Stimulated activated naive CD8-positive, alpha-beta T cell treated with anti-CD3 and anti-CD28 coated beads, Interleukin-15, Interleukin-2, amounts not matched to agents 100 ng/mL and 50 ng/mL, for 24 hours (primary cell): ENCODE data around the gene CPN1.

Experiments
- H3K27ac Mint-ChIP-seq: one replicate; pipeline ENCODE4 v1.8.0; 2021; ENCODE audit warnings: mild to moderate bottlenecking, mixed read lengths
- H3K27me3 Mint-ChIP-seq: one replicate; pipeline ENCODE4 v1.8.0; 2021; ENCODE audit warnings: mixed read lengths
- H3K36me3 Mint-ChIP-seq: one replicate; pipeline ENCODE4 v1.8.0; 2021; ENCODE audit warnings: low read depth, mixed read lengths
- H3K4me1 Mint-ChIP-seq: one replicate; pipeline ENCODE4 v1.8.0; 2021; ENCODE audit warnings: low read depth, mixed read lengths
- H3K4me3 Mint-ChIP-seq: one replicate; pipeline ENCODE4 v1.8.0; 2021; ENCODE audit warnings: mild to moderate bottlenecking, mixed read lengths
- H3K9me3 Mint-ChIP-seq: one replicate; pipeline ENCODE4 v1.8.0; 2021; ENCODE audit warnings: mixed read lengths

The CPN1 gene

GRCh38 chr10:100000109-100000644 lies 81.5 kb downstream of the CPN1 start:
- H3K4me3 Mint-ChIP-seq: no peak overlapping the region
- H3K4me1 Mint-ChIP-seq: peaks cover 8% of the 10 kb centered on the region
- H3K36me3 Mint-ChIP-seq: no peaks in the 10 kb centered on the region
- no peaks in the 10 kb centered on the region for H3K9me3 Mint-ChIP-seq
- no peaks in the 10 kb centered on the region for H3K27me3 Mint-ChIP-seq
- H3K27ac Mint-ChIP-seq: no peak overlapping the region

- H3K27me3 Mint-ChIP-seq: no peaks in the 10 kb centered on the region
- no peaks in the 10 kb centered on the region for H3K36me3 Mint-ChIP-seq
- H3K9me3 Mint-ChIP-seq: no peaks in the 10 kb centered on the region
- no peak overlapping the region for H3K4me3 Mint-ChIP-seq
- peaks cover 11% of the 10 kb centered on the region for H3K4me1 Mint-ChIP-seq
- H3K27ac Mint-ChIP-seq: no peak overlapping the region
Observed at GRCh38 chr10:99999319-100000108, 82.2 kb downstream of the CPN1 start.

- Mint-ChIP-seq H3K4me3 (no peak overlapping the region), H3K9me3 (no peaks in the 10 kb centered on the region), H3K27ac (no peak overlapping the region), H3K36me3 (no peaks in the 10 kb centered on the region), H3K4me1 (peaks cover 17% of the 10 kb centered on the region), H3K27me3 (no peaks in the 10 kb centered on the region)
Observed at GRCh38 chr10:99998889-99999288, 82.8 kb downstream of the CPN1 start.

- Mint-ChIP-seq H3K4me1 (peaks cover 19% of the 10 kb centered on the region), H3K27me3 (no peaks in the 10 kb centered on the region), H3K9me3 (no peaks in the 10 kb centered on the region), H3K4me3 (no peak overlapping the region), H3K36me3 (no peaks in the 10 kb centered on the region), H3K27ac (no peak overlapping the region)
Observed at GRCh38 chr10:99996671-99997648, 84.7 kb downstream of the CPN1 start.

GRCh38 chr10:99995713-99996112 lies 86.0 kb downstream of the CPN1 start:
- Mint-ChIP-seq H3K27me3 (no peaks in the 10 kb centered on the region), H3K36me3 (no peaks in the 10 kb centered on the region), H3K4me1 (peaks cover 19% of the 10 kb centered on the region), H3K27ac (no peak overlapping the region), H3K4me3 (no peak overlapping the region), H3K9me3 (no peaks in the 10 kb centered on the region)

GRCh38 chr10:99995269-99995668 lies 86.4 kb downstream of the CPN1 start:
- Mint-ChIP-seq H3K9me3 (no peaks in the 10 kb centered on the region), H3K36me3 (no peaks in the 10 kb centered on the region), H3K27me3 (no peaks in the 10 kb centered on the region), H3K4me1 (peaks cover 19% of the 10 kb centered on the region), H3K4me3 (no peak overlapping the region), H3K27ac (no peak overlapping the region)

- peaks cover 19% of the 10 kb centered on the region for H3K4me1 Mint-ChIP-seq
- no peaks in the 10 kb centered on the region for H3K36me3 Mint-ChIP-seq
- H3K4me3 Mint-ChIP-seq: no peak overlapping the region
- H3K27ac Mint-ChIP-seq: no peak overlapping the region
- no peaks in the 10 kb centered on the region for H3K27me3 Mint-ChIP-seq
- no peaks in the 10 kb centered on the region for H3K9me3 Mint-ChIP-seq
Observed at GRCh38 chr10:99994801-99995200, 86.9 kb downstream of the CPN1 start.

- peaks cover 19% of the 10 kb centered on the region for H3K4me1 Mint-ChIP-seq
- H3K4me3 Mint-ChIP-seq: peak overlapping the region; percentile 71
- H3K27me3 Mint-ChIP-seq: no peaks in the 10 kb centered on the region
- no peaks in the 10 kb centered on the region for H3K9me3 Mint-ChIP-seq
- peak overlapping the region; percentile 51 for H3K27ac Mint-ChIP-seq
- no peaks in the 10 kb centered on the region for H3K36me3 Mint-ChIP-seq
Observed at GRCh38 chr10:99993701-99994689, 87.7 kb downstream of the CPN1 start.
